Glomerular endothelial cell (primary cell): ENCODE results near the gene ARHGAP26. TPM values are rescaled to one million over a fixed set of nuclear protein-coding genes. Genes with fewer than 3 reads are reported as not detected.

ENCODE experiments used
- DNase-seq: peaks from one replicate; pipeline ENCODE4 v3.0.0-alpha.2; 2011; ENCODE audit warnings: low read depth, low spot score; ENCODE audit errors: extremely low read depth
- total RNA-seq: library from RNA; depleted of rRNA; stranded (reverse); fragments of >200 nt; gene quantifications from 2 replicates; pipeline ENCODE4 v1.2.3, GENCODE V29; 2015

ARHGAP26 gene
- total RNA-seq, 1 donor from 2014 or later = 33.1 TPM

DNA sequence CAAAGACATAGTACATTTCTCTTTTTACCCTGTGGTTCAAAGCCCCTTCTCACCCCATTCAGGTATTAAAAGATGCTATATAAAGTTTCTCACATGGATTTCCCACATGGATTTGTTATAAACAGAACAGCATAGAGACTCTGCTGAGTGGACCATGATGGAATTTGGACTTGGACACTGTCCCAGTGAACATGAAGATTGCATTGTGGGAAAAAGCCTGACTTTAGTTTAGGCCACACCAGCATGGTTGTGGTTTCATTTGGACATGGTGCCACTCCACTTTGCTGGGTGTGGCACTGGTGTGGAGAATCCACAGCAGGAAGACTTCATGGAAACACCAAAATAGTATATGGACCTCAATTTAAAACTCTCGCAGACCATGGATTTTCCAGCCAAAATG, 124.6 kb downstream of the ARHGAP26 start:
- DNase-seq = no peak

DNA sequence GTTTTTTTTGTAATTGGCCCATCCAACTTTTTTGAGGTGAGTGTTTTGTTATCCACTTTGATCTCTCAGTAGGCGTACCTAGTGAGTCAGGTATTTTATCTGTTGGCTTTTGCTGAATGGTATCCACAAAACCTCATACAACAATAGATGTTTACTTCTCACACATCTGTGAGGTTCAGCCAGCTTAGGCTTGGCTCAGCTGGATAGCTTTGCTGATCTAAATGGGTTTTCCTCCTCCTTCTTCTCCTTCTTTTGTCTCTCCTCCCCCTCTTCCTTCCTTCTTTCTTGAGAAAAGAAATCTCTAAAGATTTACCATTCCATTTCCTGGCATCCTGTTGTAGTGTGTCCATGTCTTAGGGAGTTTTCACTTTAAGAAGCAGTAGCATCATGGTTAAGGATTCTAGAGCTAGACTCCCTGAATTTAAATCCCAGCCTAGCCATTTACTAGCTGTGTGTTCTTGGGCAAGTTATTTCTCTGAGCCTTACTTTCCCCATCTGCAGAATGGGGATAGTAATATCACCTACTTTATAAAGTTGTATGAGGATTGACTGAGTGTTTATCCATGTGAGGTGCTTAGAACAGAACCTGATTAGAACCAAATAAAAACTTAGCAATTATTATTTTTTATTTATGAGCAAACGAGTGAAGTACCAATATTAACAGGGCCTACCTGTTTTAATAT, 126.3 kb downstream of the ARHGAP26 start:
- DNase-seq = no peak

GRCh38 chr5:142897328-142897727, 127.2 kb downstream of the ARHGAP26 start:
- DNase-seq = no peak

GRCh38 chr5:142900927-142901326, 130.8 kb downstream of the ARHGAP26 start:
- DNase-seq = no peak

DNA sequence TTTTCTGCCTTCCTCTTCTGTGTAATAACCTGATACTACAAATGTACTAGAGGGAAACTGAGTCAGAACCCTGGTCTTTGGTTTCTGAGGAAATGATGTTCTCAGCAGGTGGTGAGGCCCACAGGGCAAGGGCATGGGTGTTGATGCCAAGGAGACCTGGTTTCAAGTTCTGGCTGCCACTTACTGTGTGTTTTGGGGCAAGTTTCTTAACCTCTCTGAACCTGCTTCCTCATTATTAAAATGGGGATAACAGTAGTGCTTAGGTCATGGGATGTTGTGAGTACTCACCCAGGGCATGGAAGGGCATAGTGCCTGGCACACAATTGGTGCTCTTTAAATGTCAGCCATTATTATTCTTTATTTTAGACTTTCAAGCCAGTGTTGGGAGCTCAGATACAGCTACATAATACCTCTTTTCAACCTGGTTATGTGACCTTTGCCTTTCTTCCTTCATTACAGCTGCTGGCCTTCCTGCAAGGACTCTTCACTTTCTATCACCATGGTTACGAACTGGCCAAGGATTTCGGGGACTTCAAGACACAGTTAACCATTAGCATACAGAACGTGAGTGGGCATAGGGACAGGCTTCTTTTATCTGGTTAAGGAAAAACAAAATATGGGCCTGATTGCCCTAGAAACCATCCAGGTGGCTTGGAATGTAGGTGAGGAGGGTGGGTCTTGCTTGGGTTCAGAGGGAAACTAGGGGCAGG, 131.5 kb downstream of the ARHGAP26 start:
- DNase-seq = no peak

DNA sequence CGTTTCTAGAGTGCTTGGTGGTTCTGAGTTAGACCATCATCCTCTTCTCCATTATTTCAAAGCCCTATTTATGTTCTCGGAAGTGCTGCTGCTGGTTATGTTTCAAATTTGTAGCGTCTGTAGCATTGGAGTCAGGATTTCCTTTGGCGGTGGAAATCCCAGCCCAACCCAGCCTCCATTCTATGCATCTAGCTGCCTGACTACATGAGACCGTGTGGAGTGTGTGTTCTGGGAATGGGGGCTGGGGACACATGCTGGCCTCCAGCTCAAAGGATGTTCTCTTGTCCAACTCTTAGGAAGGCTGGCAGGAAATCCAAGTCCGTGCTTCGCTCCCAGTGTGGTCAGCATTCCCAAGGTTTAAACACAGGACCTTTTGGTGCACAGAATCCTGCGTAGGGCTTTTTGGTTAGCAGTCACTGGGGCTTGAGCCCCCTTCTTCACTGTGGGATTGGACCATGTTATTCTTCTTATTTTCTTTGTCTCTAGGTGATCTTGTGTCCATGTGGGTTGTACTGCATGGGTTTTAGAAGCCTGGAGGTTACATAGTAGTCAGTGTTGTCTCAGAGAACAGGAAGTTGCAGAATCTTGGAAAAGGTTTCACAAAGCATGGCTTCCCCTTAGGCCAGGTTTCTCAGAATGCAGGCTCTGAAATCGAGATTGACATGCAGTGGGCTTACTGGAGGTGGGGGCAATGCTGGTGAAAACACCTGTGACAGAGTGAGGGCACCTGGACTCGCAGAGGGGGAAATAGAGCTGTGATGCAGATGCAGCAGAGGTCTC, 132.2 kb downstream of the ARHGAP26 start:
- no peak for DNase-seq

- no peak for DNase-seq
These were observed 134.2 kb downstream of the ARHGAP26 start for GRCh38 chr5:142904416-142904815.

DNA sequence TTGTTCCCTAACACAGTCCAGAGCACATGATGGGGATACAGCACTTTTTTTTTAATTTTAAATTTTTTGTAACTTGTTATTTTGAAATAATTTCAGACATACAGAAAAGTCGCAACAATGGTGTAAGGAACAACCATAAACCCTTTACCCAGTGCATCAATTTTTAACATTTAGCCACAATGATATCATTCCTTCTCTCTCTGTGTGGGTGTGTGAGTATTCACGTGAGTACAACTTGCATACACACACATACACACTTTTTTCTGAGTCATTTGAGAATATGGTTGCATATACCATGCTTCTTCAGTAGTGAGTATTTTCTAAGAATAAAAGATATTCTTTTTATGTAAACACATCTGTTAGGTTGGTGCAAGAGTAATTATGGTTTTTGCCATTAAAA, 135.2 kb downstream of the ARHGAP26 start:
- DNase-seq = no peak

DNA sequence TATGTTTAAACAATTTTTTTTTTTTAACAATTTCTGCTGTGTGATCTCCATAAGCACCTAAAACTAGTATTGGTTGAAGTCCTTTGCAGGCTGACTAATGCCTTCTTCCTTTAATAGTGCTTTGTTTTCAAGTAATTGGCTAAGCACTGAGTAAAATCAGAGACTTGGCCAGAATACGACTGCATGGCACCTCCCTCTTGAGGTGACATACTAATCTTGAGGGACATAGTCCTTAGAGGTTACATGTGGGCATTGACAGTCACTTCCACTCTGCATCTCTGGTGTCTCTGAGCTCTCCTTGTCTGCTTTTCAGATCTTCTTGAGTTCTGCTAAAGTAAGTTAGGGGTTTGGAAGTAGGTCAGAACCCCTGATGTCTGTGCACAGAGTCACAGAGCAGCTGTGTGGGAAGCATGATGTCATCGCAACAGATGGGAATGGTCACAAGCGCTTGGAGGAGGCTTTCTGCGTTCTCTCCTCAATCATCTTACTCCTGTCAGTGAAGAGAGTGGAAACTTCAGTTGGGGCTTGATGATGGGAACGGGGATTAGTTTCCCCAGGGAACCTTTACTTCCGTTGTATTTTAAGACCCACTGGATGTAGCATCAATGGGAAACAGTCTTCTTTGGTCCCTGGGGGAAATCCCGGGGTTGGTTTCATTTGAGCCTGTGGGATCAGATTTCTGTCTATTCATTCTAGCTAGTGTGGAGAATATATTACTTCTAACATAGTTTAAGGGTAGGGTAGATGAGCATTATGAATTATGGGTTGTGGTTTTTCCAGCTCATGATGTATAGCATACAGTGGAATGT, 136.9 kb downstream of the ARHGAP26 start:
- DNase-seq = no peak

- DNase-seq = no peak
These were observed 138.5 kb downstream of the ARHGAP26 start for GRCh38 chr5:142908659-142909058.

- no peak for DNase-seq
These were observed 140.0 kb downstream of the ARHGAP26 start for GRCh38 chr5:142910128-142910527.

- DNase-seq = no peak
These were observed 141.0 kb downstream of the ARHGAP26 start for GRCh38 chr5:142911170-142911569.

GRCh38 chr5:142911775-142912174, 141.6 kb downstream of the ARHGAP26 start:
- DNase-seq = no peak

DNA sequence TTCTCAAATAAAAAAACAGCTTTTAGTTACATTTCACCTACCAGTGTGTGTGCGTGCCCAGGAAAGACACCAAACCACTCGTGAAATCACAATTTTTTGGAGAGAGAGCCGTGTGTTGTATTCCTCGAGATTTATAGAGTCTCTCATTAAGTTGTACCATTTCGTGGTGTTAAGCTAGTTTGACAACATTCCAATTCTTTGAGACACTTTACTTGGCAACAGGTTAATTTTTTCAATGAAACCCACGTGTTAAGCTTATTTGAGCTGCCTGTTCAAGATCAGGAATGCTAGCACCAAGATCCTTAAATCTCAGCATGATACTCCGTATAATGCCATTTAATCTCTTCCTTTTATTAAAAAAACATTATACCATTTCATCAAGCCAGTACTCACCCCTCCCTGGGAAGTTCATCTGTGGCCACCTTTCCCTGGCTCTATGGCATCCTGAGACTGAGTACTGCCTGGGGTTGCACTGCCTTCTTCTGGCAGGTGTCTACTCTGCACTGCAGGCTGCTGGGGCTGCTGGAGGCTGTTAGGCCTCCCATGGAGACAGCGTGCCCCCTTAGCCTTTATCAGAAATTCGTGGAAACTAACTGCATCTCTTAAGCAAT, 143.7 kb downstream of the ARHGAP26 start:
- DNase-seq = no peak

DNA sequence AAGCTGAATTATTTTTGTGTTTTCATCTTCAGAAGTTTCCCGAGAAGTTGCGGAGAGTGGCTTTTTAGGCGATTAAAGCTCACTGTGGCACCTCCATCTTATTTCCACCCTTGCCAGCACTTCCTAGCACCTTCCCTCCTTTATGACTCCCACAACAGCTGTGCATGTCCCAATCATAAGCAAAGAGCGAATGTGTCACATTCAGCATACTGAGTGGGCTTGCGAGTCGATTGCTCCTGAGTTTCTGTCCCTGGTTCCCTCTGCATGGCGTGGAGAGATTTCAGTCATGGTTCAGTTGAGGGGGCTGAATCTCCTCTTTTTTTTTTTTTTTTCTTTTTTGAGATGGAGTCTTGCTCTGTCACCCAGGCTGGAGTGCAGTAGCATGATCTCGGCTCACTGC, 144.9 kb downstream of the ARHGAP26 start:
- no peak for DNase-seq

DNA sequence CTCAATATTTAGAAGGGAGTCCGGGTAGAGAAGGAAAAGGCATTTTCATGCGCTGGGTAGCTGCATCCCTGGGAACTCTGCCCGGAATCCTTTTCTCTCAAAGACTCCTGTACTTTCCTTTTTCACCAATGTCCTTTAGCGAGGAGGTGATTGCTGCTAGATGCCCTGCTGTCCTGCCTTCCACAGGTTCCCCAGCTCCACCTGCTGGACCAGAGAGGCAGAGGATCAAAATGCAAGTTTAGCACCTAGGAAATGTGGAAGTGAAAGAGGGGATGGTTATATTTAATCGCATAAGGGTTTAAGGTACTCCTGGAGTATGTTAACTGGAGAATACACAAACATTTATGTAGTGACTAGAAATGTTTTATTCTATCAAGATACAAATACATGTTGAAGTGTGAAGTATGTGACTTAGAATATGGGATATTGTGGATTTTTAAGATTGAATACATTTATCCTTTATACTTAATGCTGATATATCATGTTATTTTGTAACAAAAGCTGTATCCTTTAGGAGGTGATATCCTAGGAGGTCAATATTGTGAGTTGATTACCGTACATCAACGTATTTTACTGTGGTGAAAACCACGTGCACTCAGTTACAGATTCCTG, 145.7 kb downstream of the ARHGAP26 start:
- no peak for DNase-seq

GRCh38 chr5:142918959-142919635, 148.9 kb downstream of the ARHGAP26 start:
- no peak for DNase-seq

DNA sequence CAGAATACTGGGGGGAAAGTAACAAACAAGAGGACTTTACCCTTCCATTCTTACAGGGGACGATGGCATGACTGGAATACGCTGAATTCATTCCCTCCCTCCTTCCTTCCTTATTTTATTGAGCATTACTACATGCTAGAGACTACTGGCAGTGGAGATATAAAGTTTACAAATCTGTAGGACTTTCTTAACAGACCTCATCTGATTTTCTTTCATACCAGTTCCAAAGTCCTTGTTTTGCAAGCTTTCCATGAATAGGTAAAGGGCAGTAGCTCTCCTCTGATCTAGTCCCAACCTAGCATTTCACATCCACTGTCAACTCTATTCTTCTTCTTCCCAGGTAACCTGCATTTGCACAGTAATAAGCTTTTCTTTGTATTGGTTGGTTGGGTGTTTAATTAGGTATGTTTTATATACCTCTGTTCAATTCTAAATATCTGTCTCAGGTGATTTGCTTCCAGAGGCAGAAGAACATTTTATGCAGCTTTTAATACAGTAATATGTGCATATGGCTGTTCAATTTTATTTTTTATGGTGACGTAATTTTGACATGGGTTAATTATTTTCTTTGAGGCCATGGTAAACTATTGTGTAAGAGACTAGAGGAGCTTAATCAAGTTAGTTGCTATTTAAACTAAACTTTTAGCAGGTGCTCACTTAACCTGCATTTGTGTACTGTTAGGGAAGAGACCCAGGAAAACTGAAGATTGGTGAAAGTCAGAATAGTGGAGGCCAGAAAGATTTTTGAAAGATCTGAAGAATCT, 150.9 kb downstream of the ARHGAP26 start:
- no peak for DNase-seq
